OCI-LY1 (cell line): ENCODE data around the gene ZBTB43.

Experiments used
- CTCF ChIP-seq: fragments of 200-600 bp; sonication (generic), shearing (Covaris generic); IDR thresholded peaks from 2 replicates; pipeline ENCODE4 v1.5.1; 2017; ENCODE audit warnings: mild to moderate bottlenecking, antibody characterized with exemption, low read length, moderate library complexity, mixed read lengths
- EZH2 ChIP-seq: fragments of 200-600 bp; sonication (generic), shearing (Covaris generic); IDR thresholded peaks from 2 replicates; pipeline ENCODE4 v1.8.0; 2017; ENCODE audit warnings: borderline replicate concordance, mixed run types, mild to moderate bottlenecking, antibody characterized with exemption, low read length, moderate library complexity, mixed read lengths

- TF ChIP-seq CTCF (no peak), EZH2 (no peak)
Observed at GRCh38 chr9:126877418-126877817, 72.6 kb downstream of the ZBTB43 start.
